Keratinocyte (primary cell): Measurements from ENCODE around the gene PXYLP1. TPM values are rescaled to one million over a fixed set of nuclear protein-coding genes. Genes with fewer than 3 reads are reported as not detected.

ENCODE experiments used
- DNase-seq: peaks from one replicate; pipeline ENCODE4 v3.0.0-alpha.2; 2011; ENCODE audit warnings: low read depth, missing footprints, low spot score
- FAIRE-seq: peaks from 2 replicates; lab custom pipeline; 2011; peaks lifted over from hg19 to GRCh38; lab: Jason Lieb, UNC
- H2AFZ ChIP-seq: 2 replicates; pipeline ENCODE4 v1.6.0; 2012; ENCODE audit warnings: low read length, control low read depth, inconsistent platforms; ENCODE audit not compliant: control insufficient read depth
- H3K27ac ChIP-seq: 2 replicates; pipeline ENCODE4 v1.5.1; 2011; ENCODE audit warnings: low read length; ENCODE audit not compliant: control insufficient read depth, insufficient read depth
- H3K27me3 ChIP-seq: 3 replicates; pipeline ENCODE4 v1.6.0; 2011; ENCODE audit warnings: low read length; ENCODE audit not compliant: control insufficient read depth, insufficient read depth; ENCODE audit errors: extremely low read depth
- H3K36me3 ChIP-seq, 2 experiments: 2 replicates in 1 of 2; 3 replicates in 1 of 2; pipeline ENCODE4 v1.5.1; 2011; ENCODE audit warnings: low read length in 2 of 2, mild to moderate bottlenecking in 1 of 2; ENCODE audit not compliant: control insufficient read depth in 2 of 2, insufficient read depth in 2 of 2; ENCODE audit errors: extremely low read depth in 1 of 2
- H3K4me1 ChIP-seq: 3 replicates; pipeline ENCODE4 v1.5.1; 2011; ENCODE audit warnings: low read length; ENCODE audit not compliant: control insufficient read depth, insufficient read depth; ENCODE audit errors: extremely low read depth
- H3K4me2 ChIP-seq: 3 replicates; pipeline ENCODE4 v1.6.0; 2011; ENCODE audit warnings: low read depth, low read length; ENCODE audit not compliant: control insufficient read depth, insufficient read depth; ENCODE audit errors: extremely low read depth
- H3K4me3 ChIP-seq, 3 experiments: fragments of 200-600 bp in 1 of 3; sonication (generic) in 1 of 3; 2 replicates in 2 of 3; 3 replicates in 1 of 3; pipeline ENCODE4 v1.5.1; 2011 to 2016; ENCODE audit warnings: low read length in 3 of 3, mild to moderate bottlenecking in 3 of 3, control low read depth in 2 of 3, inconsistent platforms in 1 of 3, low read depth in 1 of 3, mixed read lengths in 1 of 3, mixed run types in 1 of 3, moderate library complexity in 1 of 3; ENCODE audit not compliant: control insufficient read depth in 2 of 3, insufficient read depth in 2 of 3; ENCODE audit errors: extremely low read depth in 1 of 3
- H3K79me2 ChIP-seq: 2 replicates; pipeline ENCODE4 v1.6.0; 2012; ENCODE audit warnings: low read length; ENCODE audit not compliant: control insufficient read depth, insufficient read depth
- H3K9ac ChIP-seq: 3 replicates; pipeline ENCODE4 v1.6.0; 2011; ENCODE audit warnings: low read length; ENCODE audit not compliant: control insufficient read depth, insufficient read depth; ENCODE audit errors: extremely low read depth
- H3K9me1 ChIP-seq: 3 replicates; pipeline ENCODE4 v1.6.0; 2011; ENCODE audit warnings: low read length; ENCODE audit not compliant: control insufficient read depth, insufficient read depth; ENCODE audit errors: extremely low read depth
- H3K9me3 ChIP-seq: 2 replicates; pipeline ENCODE4 v1.5.1; 2012; ENCODE audit warnings: low read depth, low read length; ENCODE audit not compliant: control insufficient read depth
- H4K20me1 ChIP-seq: 3 replicates; pipeline ENCODE4 v1.6.0; 2011; ENCODE audit warnings: low read length; ENCODE audit not compliant: control insufficient read depth, insufficient read depth; ENCODE audit errors: extremely low read depth
- EZH2 ChIP-seq: IDR thresholded peaks from one replicate; pipeline ENCODE4 v1.6.1; 2012; ENCODE audit warnings: inconsistent platforms, mild to moderate bottlenecking, low read length, moderate library complexity
- dilution Hi-C: fragments of 300-500 bp; cut with MboI; formaldehyde crosslinking; loops from one replicate; pipeline ENCODE4 v1.7.0; 2020; ENCODE audit warnings: low sequenced_read_pairs; ENCODE audit not compliant: extremely low pct_ligation_motif_present
- polyA plus RNA-seq, 5 experiments: library from polyadenylated mRNA; depleted of rRNA in 3 of 5; stranded (reverse) in 3 of 5; stranded (forward) in 1 of 5; unstranded in 1 of 5; fragments of >200 nt; gene quantifications; 1 replicate in 1 of 5; 2 replicates in 3 of 5; 3 replicates in 1 of 5; pipeline versions ENCODE4 v1.2.1 to v1.2.3, GENCODE V29; 2011 to 2012; ENCODE audit warnings: missing spikeins in 2 of 5, low read depth in 1 of 5, low replicate concordance in 1 of 5
- TF ChIP-seq, protein P1 (sequence below), 3 experiments: IDR thresholded peaks in 1 of 3; conservative IDR thresholded peaks in 1 of 3; optimal IDR thresholded peaks in 1 of 3; 2 replicates in 2 of 3; 3 replicates in 1 of 3; pipeline versions ENCODE3 to v1.5.1; 2011; ENCODE audit warnings: low read length in 3 of 3, mild to moderate bottlenecking in 3 of 3, moderate library complexity in 2 of 3, control low read depth in 1 of 3, inconsistent platforms in 1 of 3; ENCODE audit not compliant: insufficient read depth in 2 of 3; ENCODE audit errors: extremely low read depth in 1 of 3

Gene PXYLP1
- polyA plus RNA-seq, 1 donor (not counting 4 experiments of a cell fraction or from before 2014, with no cell fraction given): 3.0 TPM

GRCh38 chr3:141333836-141334626 is 102.4 kb downstream of the PXYLP1 start:
- H3K9ac ChIP-seq: no peak overlapping the region
- peaks cover 17% of the 10 kb centered on the region for H3K4me1 ChIP-seq
- DNase-seq (no peak), FAIRE-seq (no peak)
- H3K27ac ChIP-seq: no peak overlapping the region
- no peaks in the 10 kb centered on the region for H3K9me1 ChIP-seq
- H3K27me3 ChIP-seq: no peaks in the 10 kb centered on the region
- H3K4me3 ChIP-seq: no peak overlapping the region
- no peak overlapping the region for H2AFZ ChIP-seq
- no peak overlapping the region for H3K4me2 ChIP-seq
- no peaks in the 10 kb centered on the region for H3K36me3 ChIP-seq
- TF ChIP-seq, protein P1, sequence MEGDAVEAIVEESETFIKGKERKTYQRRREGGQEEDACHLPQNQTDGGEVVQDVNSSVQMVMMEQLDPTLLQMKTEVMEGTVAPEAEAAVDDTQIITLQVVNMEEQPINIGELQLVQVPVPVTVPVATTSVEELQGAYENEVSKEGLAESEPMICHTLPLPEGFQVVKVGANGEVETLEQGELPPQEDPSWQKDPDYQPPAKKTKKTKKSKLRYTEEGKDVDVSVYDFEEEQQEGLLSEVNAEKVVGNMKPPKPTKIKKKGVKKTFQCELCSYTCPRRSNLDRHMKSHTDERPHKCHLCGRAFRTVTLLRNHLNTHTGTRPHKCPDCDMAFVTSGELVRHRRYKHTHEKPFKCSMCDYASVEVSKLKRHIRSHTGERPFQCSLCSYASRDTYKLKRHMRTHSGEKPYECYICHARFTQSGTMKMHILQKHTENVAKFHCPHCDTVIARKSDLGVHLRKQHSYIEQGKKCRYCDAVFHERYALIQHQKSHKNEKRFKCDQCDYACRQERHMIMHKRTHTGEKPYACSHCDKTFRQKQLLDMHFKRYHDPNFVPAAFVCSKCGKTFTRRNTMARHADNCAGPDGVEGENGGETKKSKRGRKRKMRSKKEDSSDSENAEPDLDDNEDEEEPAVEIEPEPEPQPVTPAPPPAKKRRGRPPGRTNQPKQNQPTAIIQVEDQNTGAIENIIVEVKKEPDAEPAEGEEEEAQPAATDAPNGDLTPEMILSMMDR (optimal IDR thresholded peaks at IDR 0.05 in 1 of 3, IDR thresholded peaks at IDR 0.05 in 1 of 3, conservative IDR thresholded peaks at IDR 0.05 in 1 of 3; ENCODE audit: extremely low read depth in 1 of 3, insufficient read depth in 2 of 3, low read length in 3 of 3): no peak
- no peak for TF ChIP-seq EZH2
- no peaks in the 10 kb centered on the region for H4K20me1 ChIP-seq
- dilution Hi-C loops: no loop called here
- no peaks in the 10 kb centered on the region for H3K9me3 ChIP-seq
- no peaks in the 10 kb centered on the region for H3K79me2 ChIP-seq

- FAIRE-seq: no peak
- Histone ChIP-seq H3K4me2 (no peak overlapping the region), H4K20me1 (no peaks in the 10 kb centered on the region), H3K79me2 (no peaks in the 10 kb centered on the region), H3K4me1 (peaks cover 17% of the 10 kb centered on the region), H3K9me1 (no peaks in the 10 kb centered on the region), H3K9ac (no peak overlapping the region), H3K9me3 (no peaks in the 10 kb centered on the region), H3K4me3 (no peak overlapping the region), H3K36me3 (no peaks in the 10 kb centered on the region), H2AFZ (no peak overlapping the region), H3K27ac (no peak overlapping the region), H3K27me3 (no peaks in the 10 kb centered on the region)
- no peak for DNase-seq
- TF ChIP-seq EZH2: no peak
- TF ChIP-seq, protein P1 (optimal IDR thresholded peaks at IDR 0.05 in 1 of 3, IDR thresholded peaks at IDR 0.05 in 1 of 3, conservative IDR thresholded peaks at IDR 0.05 in 1 of 3; ENCODE audit: extremely low read depth in 1 of 3, insufficient read depth in 2 of 3, low read length in 3 of 3): no peak
- dilution Hi-C loops: no loop called here
Measured at GRCh38 chr3:141334627-141335250, 103.1 kb downstream of the PXYLP1 start.
